HG03196 (cell line): ENCODE results near the gene CFAP46.
"Not testable (repeated sequence)": the region's sequence is repeated elsewhere in the genome, so short reads cannot be mapped to it uniquely, and the experiment has no call there.

Experiments
- ATAC-seq: cut with Tn5 transposase; IDR thresholded peaks from one replicate; pipeline ENCODE4 v1.9.1; 2021; ENCODE audit not compliant: unreplicated experiment

CFAP46 gene

DNA sequence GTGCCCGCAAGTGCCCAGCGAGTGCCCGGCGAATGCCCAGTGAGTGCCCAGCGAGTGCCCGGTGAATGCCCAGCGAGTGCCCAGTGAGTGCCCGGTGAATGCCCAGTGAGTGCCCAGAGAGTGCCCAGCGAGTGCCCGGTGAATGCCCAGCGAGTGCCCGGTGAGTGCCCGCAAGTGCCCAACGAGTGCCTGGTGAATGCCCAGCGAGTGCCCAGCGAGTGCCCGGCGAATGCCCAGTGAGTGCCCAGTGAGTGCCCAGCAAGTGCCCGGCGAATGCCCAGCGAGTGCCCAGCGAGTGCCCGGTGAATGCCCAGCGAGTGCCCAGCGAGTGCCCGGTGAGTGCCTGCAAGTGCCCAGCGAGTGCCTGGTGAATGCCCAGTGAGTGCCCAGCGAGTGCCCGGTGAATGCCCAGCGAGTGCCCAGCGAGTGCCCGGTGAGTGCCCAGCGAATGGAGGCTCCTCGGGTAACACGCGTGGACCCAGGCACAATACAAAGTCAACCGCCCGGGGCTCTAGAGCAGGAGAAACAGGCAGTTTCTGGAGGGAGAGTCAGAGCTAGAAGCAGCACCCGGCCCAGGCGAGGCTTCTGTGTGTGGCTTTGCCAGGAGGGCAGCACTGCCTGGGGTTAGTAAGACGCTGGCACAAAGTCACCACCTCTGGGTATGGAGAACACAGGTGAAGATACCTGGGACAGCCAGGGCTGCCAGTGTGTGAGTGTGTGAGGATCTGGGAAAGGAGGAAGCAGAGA, 38.2 kb upstream of the CFAP46 start:
- ATAC-seq: no peak

DNA sequence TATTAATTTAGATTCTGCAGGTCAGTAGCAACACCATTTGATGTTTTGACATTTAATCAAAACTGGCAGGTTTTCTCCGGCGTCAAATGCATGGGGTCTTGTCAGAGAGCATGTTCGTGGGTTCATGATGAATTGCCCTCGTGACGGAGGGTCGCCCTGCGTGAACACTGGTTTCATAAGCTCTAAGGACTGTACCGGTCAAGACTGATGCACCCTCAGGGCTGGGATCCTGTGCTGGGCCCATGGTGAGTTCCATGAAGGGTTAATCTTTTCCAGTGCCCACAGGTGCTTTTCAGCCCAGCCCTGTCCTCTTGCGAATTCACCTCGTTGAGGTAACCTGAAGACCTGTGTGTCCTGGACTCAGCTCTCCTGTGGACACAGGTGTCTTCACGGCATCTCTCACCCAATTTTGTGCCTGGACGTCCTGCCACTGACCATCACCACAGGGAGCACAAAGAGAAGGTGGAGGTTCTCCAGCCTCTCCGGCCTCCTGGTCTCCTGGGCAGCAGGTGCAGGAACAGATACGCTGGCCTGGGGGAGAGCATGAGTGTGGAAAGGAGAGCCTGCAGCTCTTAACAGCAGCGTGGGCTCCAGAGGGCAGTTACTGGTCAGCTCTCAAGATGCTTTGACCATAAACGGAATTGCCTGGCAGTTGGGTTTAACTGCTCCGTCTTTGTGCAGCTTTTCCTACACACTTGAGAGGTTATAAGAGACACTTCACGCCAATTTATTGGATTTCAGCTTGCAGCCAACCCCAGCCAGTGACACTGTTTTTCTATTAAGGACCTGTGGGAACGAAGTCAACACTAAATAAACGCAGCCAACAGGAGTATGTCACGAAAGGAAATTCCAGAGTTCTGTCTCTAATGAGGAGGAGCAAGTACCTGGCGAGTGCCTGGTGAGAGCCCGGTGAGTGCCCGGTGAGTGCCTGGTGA, 37.4 kb upstream of the CFAP46 start:
- no peak for ATAC-seq

DNA sequence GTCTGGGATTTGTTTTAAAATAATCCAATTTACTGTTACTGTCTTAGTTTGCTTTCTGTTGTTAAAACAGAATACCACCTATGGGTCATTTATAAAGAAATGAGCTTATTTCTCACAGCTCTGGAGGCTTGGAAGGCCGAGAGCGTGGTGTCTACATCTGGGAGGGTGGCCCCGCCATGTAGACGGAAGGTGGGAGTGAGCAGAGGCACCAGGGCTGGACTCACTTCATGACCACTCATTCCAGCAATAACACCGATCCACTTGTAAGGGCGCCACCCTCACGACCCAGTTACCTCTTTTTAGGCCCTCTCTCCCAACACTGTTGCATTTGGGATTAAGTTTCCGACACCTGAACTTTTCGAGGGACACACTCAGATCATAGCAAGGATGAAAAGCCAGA, 36.2 kb upstream of the CFAP46 start:
- ATAC-seq: no peak

DNA sequence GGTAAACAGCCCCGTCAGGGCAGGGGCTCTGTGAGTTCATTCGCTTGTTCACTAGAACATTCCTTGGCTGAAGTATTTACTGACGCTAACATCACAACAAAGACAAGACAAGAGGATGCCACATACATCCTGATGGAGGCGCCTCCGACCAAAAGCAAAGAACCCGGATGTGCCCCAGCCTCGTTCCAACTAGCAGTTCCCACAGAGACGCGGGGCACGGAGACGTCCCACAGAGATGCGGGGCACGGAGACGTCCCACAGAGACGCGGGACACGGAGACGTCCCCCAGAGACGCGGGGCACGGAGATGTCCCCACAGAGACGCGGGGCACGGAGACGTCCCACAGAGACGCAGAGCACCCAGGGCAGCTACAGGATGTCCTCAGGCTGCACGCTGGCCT, 35.4 kb upstream of the CFAP46 start:
- ATAC-seq: no peak

DNA sequence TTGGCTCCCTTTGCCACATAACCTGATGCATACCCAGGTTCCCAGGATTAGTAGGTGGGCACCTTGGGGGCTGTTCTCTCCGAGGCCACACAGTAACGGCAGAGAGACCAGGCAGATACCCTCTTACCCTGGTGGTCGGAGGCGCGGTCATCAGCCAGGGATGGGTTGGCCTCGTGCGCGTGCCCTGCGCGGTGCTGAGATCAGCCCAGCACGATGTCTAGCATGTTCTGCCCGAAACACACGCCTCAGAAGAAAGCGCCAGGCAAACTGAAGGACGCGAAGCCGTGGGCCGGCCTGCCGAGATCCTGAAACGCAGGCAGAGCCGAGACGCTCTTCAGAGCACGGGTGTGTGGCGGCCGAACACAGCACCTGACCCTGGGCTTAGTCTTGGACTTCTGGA, 34.7 kb upstream of the CFAP46 start:
- no peak for ATAC-seq

DNA sequence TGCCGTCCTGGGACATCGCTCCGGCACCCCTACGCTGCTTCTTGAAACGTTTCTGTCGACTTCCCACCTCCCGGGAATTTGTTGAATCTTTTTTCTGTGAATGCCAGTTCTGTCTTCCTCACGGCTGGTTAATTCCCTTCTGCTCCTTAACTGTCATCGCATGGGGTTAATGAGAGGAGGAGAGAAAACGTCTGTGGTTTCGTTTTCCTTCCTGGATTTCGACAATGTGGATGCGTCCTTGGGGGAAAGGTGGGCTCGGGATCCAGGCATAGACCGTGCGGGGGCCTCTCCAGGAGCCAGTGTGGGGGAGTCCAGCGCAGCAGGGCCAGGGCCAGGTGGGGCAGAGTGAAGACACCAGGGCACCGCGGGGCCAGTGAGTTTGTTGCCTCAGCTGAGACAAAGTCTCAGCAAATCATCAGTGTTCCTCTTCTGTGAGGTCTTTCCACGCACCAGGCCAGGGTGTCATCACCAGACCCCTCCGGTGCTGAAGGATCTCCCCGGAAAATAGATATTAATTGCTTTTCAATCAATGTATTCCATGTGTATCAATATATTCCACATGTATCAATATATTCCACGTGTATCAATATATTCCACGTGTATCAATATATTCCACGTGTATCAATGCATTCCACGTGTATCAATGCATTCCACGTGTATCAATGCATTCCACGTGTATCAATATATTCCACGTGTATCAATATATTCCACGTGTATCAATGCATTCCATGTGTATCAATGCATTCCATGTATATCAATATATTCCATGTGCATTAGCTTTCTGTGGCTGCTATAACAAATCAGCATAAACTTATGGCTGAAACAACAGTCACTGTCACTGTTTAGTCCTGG, 33.7 kb upstream of the CFAP46 start:
- ATAC-seq: no peak

DNA sequence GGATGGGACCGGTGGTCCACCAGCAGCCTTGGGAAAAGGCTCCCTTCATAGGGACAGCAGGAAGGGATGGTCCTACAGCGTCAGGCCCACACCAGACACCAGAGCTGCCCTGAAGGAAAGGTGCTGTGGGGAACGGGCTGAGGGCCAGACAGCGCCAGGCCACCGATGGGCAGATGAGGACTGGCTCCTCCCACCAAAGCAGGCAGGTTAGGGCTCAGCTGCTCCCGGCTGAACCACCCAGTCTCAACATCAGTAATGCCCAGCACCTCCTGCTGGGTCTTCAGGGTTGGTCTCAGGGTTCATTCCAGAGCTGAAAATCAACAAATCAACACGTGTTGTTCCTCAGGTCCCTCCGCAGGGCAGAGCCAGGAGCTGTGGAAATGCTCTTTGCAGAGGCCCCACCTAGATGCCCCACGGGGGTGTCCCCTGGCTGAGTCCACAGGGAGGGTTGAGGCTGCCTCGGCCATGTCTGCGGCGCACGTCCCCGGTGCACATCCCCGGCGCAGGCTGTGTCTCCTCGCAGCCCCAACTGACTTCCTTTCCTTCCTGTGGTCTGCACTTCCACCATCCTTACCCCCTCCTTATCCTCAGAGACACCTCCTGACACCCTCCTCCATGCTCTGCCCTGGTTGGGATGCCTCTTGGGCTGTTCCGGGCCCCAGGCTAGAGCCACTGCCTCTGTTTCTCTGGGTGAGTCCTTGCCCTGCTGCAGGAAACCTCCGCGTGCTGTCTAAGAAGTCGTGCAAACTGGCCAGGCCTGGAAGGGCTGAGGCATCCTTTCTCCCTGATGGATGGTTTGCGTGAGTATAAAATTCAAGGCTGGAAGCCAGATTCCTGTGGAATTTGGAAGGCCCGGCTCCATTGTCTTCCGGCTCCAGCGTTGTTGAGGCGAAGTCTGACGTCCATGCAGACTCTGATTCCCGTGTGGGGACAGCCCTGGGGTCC, 32.8 kb upstream of the CFAP46 start:
- ATAC-seq: no peak

DNA sequence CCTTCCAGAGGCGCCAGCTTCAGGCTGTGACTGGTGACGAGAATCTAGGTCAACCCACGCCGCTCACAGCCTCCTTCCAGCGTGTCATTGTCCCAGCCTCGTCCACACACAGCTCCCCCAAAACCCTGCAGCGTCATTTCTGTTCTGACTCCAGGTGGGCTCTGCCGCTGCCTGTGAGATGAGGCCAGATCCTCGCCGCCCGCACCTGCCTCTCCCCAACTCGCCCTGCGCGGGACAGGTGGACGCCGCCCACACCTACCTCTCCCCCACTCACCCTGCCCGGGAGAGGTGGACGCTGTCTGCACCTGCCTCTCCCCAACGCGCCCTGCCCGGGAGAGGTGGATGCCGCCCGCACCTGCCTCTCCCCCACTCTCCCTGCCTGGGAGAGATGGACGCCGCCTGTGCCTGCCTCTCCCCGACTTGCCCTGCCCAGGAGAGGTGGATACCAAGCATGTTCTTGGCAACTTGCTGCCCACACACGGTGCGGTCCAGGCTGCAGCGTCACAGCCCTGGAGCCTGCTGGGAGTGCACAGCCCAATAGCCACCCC, 32.0 kb upstream of the CFAP46 start:
- no peak for ATAC-seq

DNA sequence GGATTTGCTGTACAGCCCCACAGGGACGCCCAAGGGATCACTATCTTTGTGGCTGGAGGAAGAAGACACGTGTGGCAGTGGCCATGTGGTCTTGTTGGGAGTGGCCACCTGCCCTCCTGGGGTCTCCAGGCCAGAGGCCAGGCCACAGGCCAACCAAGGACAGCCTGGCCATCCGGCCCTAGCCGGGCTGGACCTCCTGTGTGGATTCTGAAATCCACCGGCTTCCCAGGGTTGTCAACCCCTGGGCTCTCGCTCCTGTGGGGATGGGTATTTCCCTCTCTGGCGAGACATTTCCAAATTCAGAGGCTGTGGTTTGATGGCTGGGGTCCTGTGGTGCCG, 31.5 kb upstream of the CFAP46 start:
- no peak for ATAC-seq

DNA sequence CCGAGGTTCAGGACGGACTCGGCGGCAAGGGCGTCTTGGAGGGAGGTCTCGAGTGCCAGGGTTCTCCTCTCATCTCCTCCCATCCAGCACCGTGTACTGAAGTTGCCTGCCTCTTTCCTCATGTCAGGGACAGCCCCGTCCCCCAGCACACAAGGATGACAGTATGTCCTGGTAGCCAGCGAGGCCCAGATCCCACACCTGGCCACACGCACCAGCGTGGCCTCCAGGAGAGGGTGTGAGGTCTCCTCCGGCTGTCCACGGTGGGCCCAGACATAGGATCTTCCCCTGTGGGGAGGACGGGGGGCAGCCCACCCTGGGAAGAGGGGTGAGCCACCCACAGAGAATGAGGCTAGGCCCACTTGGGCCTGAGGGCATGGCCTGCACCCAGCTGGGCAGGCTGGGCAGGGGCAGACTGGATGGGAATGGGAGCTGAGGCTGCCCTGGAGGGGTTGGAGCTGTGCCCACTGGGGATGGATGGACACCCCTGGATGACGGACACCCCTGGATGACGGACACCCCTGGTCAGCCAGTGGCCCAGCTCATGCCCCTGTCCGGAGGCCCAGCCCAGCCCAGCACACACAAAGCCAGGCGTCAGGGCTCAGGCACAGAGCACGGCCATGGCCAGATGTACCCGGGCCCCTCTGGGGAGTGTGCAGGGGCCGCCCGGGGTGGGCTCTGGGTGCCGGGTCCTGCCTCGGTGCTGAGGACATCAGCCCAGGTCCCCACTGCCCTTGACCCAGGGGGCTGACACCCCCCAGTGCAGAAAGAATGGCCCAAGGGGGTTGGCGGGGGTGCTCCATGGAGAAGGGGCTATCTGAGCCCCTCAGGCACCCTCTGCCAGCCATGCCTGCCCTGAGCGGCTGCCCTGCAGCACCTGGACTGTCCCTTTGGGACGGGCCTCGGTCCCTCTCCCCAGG, 30.9 kb upstream of the CFAP46 start:
- ATAC-seq: no peak

DNA sequence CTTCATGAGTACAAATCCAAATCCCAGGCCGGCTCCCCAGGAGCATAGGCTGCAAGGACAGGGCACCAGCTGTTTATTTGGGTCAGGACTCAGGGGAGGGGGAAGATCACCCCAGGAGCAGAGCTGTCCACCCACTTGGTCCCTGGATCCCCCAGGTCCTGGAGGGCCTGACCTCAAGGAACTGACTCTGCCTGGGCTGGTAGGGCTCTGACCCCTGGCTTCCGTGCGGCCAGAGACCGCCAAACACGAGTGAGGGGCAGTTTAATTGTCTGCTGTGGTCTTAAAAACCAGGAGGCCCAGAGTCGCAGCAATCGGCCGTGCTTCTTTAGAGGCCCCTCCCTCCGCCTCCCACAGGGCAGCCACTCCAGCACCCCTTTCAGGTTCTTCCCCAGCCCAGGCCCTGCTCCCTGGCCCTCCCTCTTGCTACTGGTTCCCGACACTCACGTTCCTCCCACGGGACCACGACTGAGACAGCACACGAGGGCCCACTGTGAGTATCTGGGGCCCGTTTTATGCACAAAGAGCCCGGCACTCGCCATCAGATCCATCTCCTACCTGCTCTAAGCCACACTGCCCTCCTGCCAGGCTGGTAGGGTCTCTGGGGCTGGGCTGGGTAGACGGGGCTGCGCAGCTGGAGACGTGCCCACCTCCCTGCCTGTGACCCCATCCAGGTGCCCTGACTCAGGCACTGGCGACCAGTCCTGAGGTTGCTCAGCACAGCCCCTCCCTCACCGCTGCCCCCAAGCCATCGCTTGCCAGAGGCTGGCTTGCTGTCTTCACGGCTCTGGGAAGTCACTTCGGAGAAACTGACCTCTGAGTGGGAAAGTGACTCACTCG, 30.0 kb upstream of the CFAP46 start:
- ATAC-seq: no peak

DNA sequence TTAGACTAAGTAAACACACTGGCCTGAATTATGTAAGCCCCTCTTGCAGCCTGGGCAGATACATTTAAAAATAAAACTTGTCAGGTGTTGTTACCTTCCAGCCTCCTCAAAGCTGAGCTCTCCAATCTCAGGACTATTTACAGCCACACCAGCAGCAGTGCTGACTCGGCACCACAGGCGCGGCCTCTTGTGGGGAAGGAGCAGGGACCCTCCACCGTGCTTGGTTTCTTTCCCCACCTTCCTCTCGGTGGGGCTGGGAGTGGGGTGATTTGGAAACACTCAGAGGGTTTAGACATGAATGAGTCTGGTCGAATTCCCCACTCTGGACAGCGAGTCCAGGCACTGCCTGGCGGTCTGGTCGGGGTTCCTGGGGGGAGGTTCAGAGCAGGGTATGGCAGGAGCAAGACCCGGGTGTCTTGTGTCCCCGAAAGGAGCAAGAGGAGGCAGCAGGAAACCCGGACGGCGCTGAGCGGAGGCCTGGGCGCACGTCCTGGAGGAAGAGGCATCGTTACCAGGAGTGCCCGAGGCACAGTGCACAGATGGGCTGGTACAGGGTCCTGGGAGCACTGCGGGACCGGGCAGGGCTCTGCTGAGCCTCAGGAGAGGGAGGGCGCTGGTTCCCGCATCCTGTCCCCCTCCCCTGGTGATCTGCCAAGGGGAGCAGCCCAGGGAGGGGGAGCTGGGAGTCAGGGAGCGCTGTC, 29.2 kb upstream of the CFAP46 start:
- no peak for ATAC-seq

DNA sequence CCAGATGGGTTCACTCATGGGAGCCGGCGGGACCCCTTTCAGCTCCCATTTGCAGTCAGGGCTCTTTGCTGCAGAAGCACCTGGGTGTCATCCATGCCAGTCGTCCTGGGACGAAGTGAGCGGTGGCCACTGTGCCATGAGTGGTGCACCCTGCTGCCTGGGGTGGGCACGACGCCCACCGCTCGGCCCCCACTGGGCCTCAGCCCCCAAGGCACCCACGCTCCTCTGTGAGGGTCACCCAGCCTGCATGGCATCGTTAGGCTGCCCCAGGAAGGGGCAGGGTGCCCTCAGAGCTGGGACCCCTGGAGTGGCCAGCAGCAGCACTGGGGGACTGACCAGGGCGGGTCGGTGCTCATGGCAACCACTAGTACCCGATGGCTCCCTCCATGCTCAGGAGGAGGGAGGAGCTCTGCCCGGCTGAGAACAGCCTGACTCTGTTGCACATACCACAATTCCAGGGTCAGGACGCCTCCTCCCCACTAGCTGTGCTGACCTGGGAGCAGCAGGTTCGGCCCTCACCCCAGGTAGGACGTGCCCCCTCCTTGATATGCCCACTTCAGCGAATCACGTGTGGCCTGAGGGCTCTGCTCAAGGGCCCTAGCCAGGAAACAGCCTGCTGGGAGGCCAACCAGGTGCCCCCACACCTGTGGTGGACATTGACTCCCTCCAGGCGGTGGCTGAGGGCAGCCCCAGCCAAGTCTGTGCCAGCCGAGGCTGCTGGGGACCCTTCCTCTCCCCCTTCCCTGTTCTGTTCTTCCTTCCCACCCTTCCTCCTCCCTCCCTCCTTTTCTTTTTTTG, 28.5 kb upstream of the CFAP46 start:
- no peak for ATAC-seq

DNA sequence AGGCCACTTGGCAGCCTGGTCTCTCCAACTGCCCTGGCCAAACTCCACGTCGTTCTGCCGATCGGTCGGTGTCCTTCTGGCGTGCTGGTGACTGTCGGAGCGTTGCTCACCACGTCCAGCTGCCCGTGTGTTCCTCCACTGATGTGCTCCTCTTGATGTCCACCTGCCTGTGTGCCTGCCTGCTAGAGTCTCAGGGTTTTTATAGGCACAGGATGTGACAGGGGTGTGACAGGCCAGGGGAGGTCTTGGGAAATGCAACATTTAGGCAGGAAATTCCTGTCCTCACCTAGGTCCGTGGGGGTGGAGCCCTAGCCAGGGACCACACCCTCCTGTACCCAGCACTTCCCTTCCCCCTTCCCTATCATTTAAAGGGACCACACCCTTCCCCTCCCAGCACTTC, 25.2 kb upstream of the CFAP46 start:
- no peak for ATAC-seq

DNA sequence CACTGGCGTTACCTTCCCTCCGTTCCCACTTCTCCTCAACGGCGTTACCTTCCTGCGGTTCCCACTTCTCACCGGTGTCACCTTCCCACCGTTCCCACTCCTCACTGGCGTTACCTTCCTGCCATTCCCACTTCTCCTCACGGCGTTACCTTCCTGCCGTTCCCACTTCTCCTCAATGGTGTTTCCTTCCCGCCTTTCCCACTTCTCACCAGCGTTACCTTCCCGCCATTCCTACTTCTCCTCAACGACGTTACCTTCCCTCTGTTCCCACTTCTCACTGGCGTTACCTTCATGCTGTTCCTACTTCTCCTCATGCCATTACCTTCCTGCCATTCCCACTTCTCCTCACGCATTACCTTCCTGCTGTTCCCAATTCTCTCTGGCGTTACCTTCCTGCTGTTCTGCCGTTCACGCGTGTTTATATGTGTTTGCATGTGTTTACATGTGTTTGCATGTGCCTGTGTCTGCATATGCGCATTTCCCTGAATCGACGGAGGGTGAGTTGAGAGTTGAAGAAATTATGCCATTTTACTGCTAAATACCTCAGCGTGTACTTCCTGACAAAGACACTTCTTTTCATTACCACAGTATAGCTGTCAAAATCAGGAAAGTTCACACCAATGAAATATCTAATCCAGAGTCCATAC, 23.2 kb upstream of the CFAP46 start:
- no peak for ATAC-seq

DNA sequence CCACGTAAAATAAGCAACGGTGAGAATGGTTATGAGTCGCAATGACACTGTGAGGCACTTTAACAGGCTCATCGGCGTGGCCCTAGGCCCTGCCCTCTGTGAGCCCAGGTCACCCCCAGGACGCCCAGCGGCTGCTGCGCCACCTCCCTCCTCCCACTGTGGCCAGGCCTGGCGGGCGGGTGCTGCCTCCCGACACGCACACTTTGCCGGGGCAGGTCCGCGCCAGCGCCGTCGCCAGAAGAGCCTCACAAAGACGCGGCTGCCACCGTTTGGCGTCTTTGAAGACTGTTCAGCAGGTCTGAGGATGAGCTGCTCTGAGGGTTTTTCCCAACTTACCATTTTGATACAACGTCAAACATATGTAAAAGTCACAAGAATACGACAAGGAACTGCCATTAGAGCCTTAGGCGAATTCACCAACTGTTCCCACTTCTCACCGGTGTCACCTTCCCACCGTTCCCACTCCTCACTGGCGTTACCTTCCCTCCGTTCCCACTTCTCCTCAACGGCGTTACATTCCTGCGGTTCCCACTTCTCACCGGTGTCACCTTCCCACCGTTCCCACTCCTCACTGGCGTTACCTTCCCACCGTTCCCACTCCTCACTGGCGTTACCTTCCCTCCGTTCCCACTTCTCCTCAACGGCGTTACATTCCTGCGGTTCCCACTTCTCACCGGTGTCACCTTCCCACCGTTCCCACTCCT, 22.5 kb upstream of the CFAP46 start:
- not testable (repeated sequence) for ATAC-seq
